Psoas muscle (tissue), 8 donors: ENCODE data around the gene SIM1. TPM values are rescaled to one million over a fixed set of nuclear protein-coding genes. Genes with fewer than 3 reads are reported as not detected.

Experiments
- ATAC-seq, 4 donors: fragments of 200-7000 bp; cut with Tn5 transposase; one replicate each; pipeline ENCODE4 v1.9.1; 2020; ENCODE audit warnings: moderate library complexity in 3 of 4, mild to moderate bottlenecking in 2 of 4
- DNase-seq, 2 donors: peaks; one replicate each; pipeline ENCODE4 v3.0.0-alpha.2; 2020
- H3K27ac ChIP-seq: fragments of 200-600 bp; one replicate; pipeline ENCODE4 v1.8.0; 2022
- H3K27me3 ChIP-seq, 3 donors: fragments of 200-600 bp in 1 of 3; one replicate each; pipeline versions ENCODE4 v1.6.1 to v1.8.0; 2013 to 2022; ENCODE audit warnings: low read length in 2 of 3, mild to moderate bottlenecking in 2 of 3, moderate library complexity in 1 of 3; ENCODE audit not compliant: insufficient read depth in 3 of 3
- H3K36me3 ChIP-seq, 2 donors: fragments of 200-600 bp in 1 of 2; one replicate each; pipeline versions ENCODE4 v1.6.1 to v1.8.0; 2013 to 2022; ENCODE audit warnings: low read depth in 1 of 2, mild to moderate bottlenecking in 1 of 2, moderate library complexity in 1 of 2; ENCODE audit not compliant: insufficient read depth in 1 of 2
- H3K4me1 ChIP-seq: fragments of 200-600 bp; one replicate; pipeline ENCODE4 v1.8.0; 2022
- H3K4me3 ChIP-seq: fragments of 200-600 bp; one replicate; pipeline ENCODE4 v1.8.0; 2022; ENCODE audit warnings: mild to moderate bottlenecking
- H3K9me3 ChIP-seq: fragments of 200-600 bp; one replicate; pipeline ENCODE4 v1.8.0; 2022
- WGBS, 3 donors: extraction: QIAGEN DNeasy Blood & Tissue Kit; methylation state at CpG; one replicate each; pipeline versions ENCODE4 v1.1.6 to v1.1.7; 2013; 5-methylcytosine and 5-hydroxymethylcytosine counted together
- intact Hi-C, 2 donors: fragments of 100-400 bp; cut with DNase I; formaldehyde crosslinking; loops; one replicate each; pipeline versions ENCODE4 v1.11.0 to v1.14.2; 2022
- polyA plus RNA-seq, 3 donors: library from polyadenylated mRNA; stranded (reverse); fragments of 200-250 nt; gene quantifications; one replicate each; pipeline ENCODE4 v1.2.3, GENCODE V29; 2013
- total RNA-seq, 4 donors: library from RNA; stranded (reverse); fragmentation: NEBNext Ultra II Directional in 2 of 4; extraction: Animal tissue kit (Norgen Biotek cat#: 25700) in 2 of 4; gene quantifications; one replicate each; pipeline versions ENCODE4 v1.2.1 to v1.2.4, GENCODE V29; 2021 to 2023
- TF ChIP-seq, protein P1 (sequence below): fragments of 200-600 bp; IDR thresholded peaks from one replicate; pipeline ENCODE4 v1.8.0; 2022; ENCODE audit warnings: antibody characterized with exemption
- donor health status: healthy with polysubstance abuse.
- donor health status: DM: no; HTN: no; CAD: no; lungs with moderate emphysema.
- donor health status: Bipolar disorder and iron deficiency.
- donor health status: healthy.
- donor health status: DM: yes; HTN: yes; CAD: no.
- donor health status: DM: no; HTN: no; CAD: no.
- donor health status: DM: no; HTN: no; CAD: no.
- donor health status: DM: yes; HTN: yes; CAD: no.

The SIM1 gene
- total and polyA plus RNA-seq, 7 donors = 0.60 to 14.4 (median 4.7) TPM

DNA sequence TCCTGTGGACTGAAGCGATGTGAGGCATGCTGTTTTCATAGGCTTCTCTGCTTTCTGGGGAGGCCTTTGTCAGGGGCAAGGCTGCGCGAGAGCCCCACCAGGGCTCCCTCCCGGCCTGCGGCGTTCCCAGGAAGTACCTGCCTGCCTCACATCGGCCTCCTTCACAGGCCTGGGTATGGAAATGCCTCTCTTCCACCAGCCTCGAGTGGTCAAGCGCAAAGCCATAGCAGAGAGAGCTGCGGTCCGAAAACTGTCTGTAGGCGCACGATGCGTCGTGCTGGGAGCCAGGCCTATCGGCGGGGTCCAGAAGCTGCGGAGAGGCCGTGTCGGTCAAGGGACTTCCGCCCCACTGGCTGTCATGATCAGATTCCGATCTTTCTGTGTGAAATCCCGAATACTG lies 71.2 kb downstream of the SIM1 start:
- WGBS, 3 donors = 97% methylated on average over 23 of the region's 23 CpGs
- TF ChIP-seq, protein P1, sequence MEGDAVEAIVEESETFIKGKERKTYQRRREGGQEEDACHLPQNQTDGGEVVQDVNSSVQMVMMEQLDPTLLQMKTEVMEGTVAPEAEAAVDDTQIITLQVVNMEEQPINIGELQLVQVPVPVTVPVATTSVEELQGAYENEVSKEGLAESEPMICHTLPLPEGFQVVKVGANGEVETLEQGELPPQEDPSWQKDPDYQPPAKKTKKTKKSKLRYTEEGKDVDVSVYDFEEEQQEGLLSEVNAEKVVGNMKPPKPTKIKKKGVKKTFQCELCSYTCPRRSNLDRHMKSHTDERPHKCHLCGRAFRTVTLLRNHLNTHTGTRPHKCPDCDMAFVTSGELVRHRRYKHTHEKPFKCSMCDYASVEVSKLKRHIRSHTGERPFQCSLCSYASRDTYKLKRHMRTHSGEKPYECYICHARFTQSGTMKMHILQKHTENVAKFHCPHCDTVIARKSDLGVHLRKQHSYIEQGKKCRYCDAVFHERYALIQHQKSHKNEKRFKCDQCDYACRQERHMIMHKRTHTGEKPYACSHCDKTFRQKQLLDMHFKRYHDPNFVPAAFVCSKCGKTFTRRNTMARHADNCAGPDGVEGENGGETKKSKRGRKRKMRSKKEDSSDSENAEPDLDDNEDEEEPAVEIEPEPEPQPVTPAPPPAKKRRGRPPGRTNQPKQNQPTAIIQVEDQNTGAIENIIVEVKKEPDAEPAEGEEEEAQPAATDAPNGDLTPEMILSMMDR = no peak
- DNase-seq (no peak), ATAC-seq (no peak)
- no peak overlapping the region for H3K4me3 ChIP-seq
- H3K27me3 ChIP-seq = no peaks in the 10 kb centered on the region
- H3K9me3 ChIP-seq = no peaks in the 10 kb centered on the region
- intact Hi-C loops = no loop called here
- H3K36me3 ChIP-seq = peaks cover 0 to 25% of the 10 kb centered on the region in 2 donors
- H3K27ac ChIP-seq = no peak overlapping the region
- peaks cover 11% of the 10 kb centered on the region for H3K4me1 ChIP-seq

DNA sequence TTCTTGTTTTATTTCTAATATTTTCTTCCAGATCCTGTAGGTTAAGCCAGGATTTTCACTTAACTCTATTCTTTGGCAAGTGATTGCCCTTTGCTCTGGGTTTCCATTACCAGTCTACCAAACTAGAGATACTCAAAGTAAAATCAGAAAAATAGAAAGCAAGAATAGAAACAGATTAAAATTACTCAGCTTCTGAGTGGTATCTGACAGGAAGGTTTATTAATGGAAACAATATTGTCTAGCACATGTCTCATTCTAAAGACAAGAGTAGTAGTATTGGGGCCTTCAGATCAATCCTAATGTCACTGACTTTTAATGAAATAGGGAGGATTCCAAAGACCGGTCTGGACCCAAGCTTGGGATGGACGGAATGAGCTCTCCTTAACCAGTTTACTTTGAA lies 72.3 kb downstream of the SIM1 start:
- TF ChIP-seq, protein P1 = no peak
- Histone ChIP-seq H3K27me3 (no peaks in the 10 kb centered on the region), H3K9me3 (no peaks in the 10 kb centered on the region), H3K4me1 (peaks cover 18% of the 10 kb centered on the region), H3K4me3 (no peak overlapping the region), H3K27ac (no peak overlapping the region), H3K36me3 (peaks cover 0 to 25% of the 10 kb centered on the region in 2 donors)
- DNase-seq (no peak), ATAC-seq (no peak)
- 90 to 97% (median 96%) methylated on average over 2 of the region's 2 CpGs for WGBS, 3 donors
- intact Hi-C loops = no loop called here

DNA sequence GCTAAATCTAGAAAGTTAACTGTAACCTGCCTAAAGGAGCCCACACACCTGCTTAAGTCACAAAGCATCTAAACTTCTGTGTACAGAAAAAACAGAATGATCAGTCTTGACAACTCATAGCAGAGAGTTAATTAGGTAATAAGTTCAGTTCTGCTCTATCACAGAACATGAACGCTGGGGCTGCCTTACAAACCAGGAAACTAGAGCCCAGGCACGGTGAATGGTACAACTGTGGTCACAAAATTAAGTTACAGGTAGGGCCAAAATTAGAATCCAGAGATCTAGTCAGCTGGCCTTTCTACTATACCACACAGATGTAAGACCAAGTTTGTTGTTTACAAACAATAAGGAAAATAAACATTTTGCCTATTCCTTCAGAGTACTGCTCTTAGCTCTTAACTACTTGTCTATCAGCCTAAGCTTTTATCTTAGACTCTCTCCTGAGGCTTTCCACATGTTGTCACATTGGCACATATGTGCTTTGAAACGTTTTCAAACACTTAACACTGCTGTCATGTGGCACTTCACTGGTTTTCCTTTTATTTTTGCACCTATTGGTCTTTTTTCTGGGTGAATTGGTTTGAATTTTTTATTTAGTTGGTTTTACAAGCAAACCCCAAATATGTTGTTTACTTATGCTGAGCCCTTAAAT lies 75.7 kb downstream of the SIM1 start:
- Histone ChIP-seq H3K27me3 (no peaks in the 10 kb centered on the region), H3K36me3 (peaks cover 0 to 25% of the 10 kb centered on the region in 2 donors), H3K4me1 (peaks cover 18% of the 10 kb centered on the region), H3K27ac (peak overlapping the region; percentile 1), H3K9me3 (no peaks in the 10 kb centered on the region), H3K4me3 (no peak overlapping the region)
- 11 to 23% (median 19%) methylated on average over 3 of the region's 3 CpGs for WGBS, 3 donors
- ATAC-seq = peak in 3 of 4 donors; percentile 51 to 76 (median 69)
- no peak for DNase-seq
- TF ChIP-seq, protein P1 = no peak
- intact Hi-C loops = no loop called here

DNA sequence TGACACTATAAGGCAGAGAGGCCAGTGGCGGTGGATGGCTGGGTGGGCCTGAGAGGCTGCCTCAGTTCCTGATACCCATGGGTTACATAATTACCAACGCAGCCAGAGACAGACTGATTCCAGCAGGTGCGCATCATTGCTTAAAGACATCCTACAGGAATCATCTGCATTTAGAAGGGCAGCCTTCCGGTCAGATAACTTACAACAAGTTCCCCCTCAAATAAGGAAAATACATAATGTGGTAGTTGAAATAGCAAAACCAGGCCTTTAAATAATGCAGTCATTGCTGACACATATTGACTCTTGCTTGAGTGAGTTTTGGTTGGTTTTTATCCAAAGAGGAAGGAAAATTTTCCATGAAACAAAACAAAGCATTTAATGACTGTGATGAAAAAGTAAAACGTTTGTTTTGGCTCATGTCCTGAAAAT lies 81.9 kb downstream of the SIM1 start:
- intact Hi-C loops = no loop called here
- DNase-seq (no peak), ATAC-seq (no peak)
- H3K4me1 ChIP-seq = no peaks in the 10 kb centered on the region
- no peaks in the 10 kb centered on the region for H3K27me3 ChIP-seq
- WGBS, 3 donors = 66 to 67% (median 67%) methylated on average over 5 of the region's 5 CpGs
- H3K27ac ChIP-seq = no peak overlapping the region
- no peak overlapping the region for H3K4me3 ChIP-seq
- no peaks in the 10 kb centered on the region for H3K9me3 ChIP-seq
- TF ChIP-seq, protein P1 = no peak
- no peaks in the 10 kb centered on the region for H3K36me3 ChIP-seq

DNA sequence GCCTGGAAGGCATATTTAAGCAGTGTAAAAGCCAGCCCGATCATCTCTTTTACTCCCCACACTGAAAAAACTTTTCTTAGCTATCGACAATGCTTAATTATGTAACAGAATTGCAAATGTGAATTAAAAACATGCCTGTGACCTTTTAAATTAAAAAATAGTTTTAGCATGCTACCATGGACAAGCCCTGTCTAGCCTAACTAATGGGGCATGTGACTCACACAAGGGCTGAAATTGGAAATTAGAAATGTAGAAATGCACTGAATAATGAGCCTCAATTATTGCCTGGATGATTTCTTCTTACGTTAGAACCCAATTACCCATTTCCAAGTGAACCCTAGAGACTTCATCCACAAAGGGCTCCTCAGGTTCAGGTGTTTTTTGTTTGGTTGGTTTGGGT lies 82.7 kb downstream of the SIM1 start:
- H3K4me3 ChIP-seq = no peak overlapping the region
- WGBS, 3 donors = 78 to 91% (median 79%) methylated on average over 3 of the region's 3 CpGs

More for the DNA sequence above, 82.7 kb downstream of the SIM1 start:
- Histone ChIP-seq H3K27ac (no peak overlapping the region), H3K36me3 (no peaks in the 10 kb centered on the region), H3K9me3 (no peaks in the 10 kb centered on the region), H3K27me3 (no peaks in the 10 kb centered on the region), H3K4me1 (no peaks in the 10 kb centered on the region)
- no peak for DNase-seq
- TF ChIP-seq, protein P1 = no peak
- intact Hi-C loops = no loop called here
- no peak for ATAC-seq
